Ectodermal cell (in vitro differentiated cells): ENCODE data around the gene ACTN4.

Experiments used
- H3K27ac ChIP-seq: 2 replicates; pipeline ENCODE4 v1.7.0; 2013; ENCODE audit warnings: mild to moderate bottlenecking, low read depth, low read length; ENCODE audit not compliant: insufficient read depth, poor library complexity, severe bottlenecking
- H3K27me3 ChIP-seq: 2 replicates; pipeline ENCODE4 v1.7.0; 2013; ENCODE audit warnings: mild to moderate bottlenecking, low read length; ENCODE audit not compliant: insufficient read depth, control insufficient read depth, poor library complexity, severe bottlenecking
- H3K36me3 ChIP-seq: one replicate; pipeline ENCODE4 v1.7.0; 2013; ENCODE audit warnings: low read length; ENCODE audit not compliant: control insufficient read depth, insufficient read depth
- H3K4me1 ChIP-seq: one replicate; pipeline ENCODE4 v1.7.0; 2013; ENCODE audit warnings: low read length; ENCODE audit not compliant: control insufficient read depth, insufficient read depth
- H3K4me3 ChIP-seq: 2 replicates; pipeline ENCODE4 v1.7.0; 2013; ENCODE audit warnings: low read depth, low read length, control low read depth; ENCODE audit not compliant: insufficient read depth
- H3K9me3 ChIP-seq: 2 replicates; pipeline ENCODE4 v1.7.0; 2013; ENCODE audit warnings: mild to moderate bottlenecking, low read length, moderate library complexity; ENCODE audit not compliant: control insufficient read depth
- WGBS, 2 experiments: methylation state at CpG; one replicate each; pipeline ENCODE4 v1.1.7; 2013; ENCODE audit warnings: missing lambda C conversion rate in 2 of 2; 5-methylcytosine and 5-hydroxymethylcytosine counted together

The ACTN4 gene

GRCh38 chr19:38678217-38678890 lies 30.9 kb downstream of the ACTN4 start:
- Histone ChIP-seq H3K27ac (no peak overlapping the region), H3K27me3 (no peaks in the 10 kb centered on the region), H3K36me3 (no peaks in the 10 kb centered on the region), H3K4me3 (no peak overlapping the region), H3K9me3 (no peaks in the 10 kb centered on the region), H3K4me1 (peaks cover 12% of the 10 kb centered on the region)
- WGBS, 2 experiments, result 92 to 93% methylated on average over 15 of the region's 15 CpGs

DNA sequence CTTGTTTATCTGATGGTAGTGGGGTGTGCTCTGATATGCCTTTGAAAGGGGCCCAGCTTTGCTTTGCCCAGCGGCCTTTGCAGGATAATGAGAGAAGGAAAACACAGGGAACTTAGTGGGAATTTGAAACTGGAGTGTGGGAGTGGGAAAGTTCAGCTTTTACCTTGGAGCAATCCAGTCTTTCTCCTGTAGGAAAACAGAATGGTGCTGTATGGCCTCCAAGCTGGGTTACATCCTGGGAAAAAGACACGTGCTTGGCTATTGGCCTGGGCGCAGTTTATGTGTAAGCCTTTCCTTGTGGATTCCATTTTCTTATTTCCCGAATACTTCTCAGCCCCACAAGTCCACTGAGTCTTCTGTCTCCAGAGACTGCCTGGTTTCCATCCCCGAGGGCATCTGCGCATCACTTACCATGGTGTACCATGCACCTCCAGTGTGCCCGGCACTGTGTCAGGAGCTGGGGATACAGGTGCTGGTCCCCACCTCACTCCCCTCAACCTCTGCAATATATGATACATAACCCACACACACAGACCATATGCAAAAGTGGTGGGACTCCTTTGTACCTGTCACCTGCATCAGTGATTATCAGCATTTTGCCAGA lies 31.5 kb downstream of the ACTN4 start:
- 91 to 93% methylated on average over 7 of the region's 7 CpGs for WGBS, 2 experiments
- H3K4me1 ChIP-seq, result peaks cover 18% of the 10 kb centered on the region
- no peaks in the 10 kb centered on the region for H3K36me3 ChIP-seq
- no peaks in the 10 kb centered on the region for H3K9me3 ChIP-seq
- no peak overlapping the region for H3K4me3 ChIP-seq
- no peaks in the 10 kb centered on the region for H3K27me3 ChIP-seq
- H3K27ac ChIP-seq, result no peak overlapping the region

DNA sequence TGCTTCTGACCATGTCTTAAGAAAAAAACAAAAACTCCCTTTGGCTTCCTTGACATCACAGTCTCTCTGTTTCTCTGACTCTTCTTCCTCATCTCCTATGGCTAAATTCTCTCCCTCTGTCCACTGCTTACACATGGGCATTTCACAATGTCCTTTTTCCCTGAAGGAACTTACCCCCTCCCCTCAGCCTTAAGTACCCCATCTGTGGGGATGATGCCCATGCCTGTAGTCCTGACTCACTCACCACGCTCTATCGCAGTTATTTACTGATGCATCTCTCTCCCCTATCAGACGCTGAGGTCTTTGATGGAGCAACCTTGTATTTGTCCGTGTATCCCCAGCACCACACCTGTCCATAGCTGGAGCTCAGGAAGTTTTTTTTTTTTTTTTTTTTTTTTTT lies 32.4 kb downstream of the ACTN4 start:
- Histone ChIP-seq H3K27ac (no peak overlapping the region), H3K36me3 (no peaks in the 10 kb centered on the region), H3K9me3 (no peaks in the 10 kb centered on the region), H3K4me3 (no peak overlapping the region), H3K27me3 (no peaks in the 10 kb centered on the region), H3K4me1 (peaks cover 27% of the 10 kb centered on the region)
- 93 to 96% methylated on average over 4 of the region's 4 CpGs for WGBS, 2 experiments

DNA sequence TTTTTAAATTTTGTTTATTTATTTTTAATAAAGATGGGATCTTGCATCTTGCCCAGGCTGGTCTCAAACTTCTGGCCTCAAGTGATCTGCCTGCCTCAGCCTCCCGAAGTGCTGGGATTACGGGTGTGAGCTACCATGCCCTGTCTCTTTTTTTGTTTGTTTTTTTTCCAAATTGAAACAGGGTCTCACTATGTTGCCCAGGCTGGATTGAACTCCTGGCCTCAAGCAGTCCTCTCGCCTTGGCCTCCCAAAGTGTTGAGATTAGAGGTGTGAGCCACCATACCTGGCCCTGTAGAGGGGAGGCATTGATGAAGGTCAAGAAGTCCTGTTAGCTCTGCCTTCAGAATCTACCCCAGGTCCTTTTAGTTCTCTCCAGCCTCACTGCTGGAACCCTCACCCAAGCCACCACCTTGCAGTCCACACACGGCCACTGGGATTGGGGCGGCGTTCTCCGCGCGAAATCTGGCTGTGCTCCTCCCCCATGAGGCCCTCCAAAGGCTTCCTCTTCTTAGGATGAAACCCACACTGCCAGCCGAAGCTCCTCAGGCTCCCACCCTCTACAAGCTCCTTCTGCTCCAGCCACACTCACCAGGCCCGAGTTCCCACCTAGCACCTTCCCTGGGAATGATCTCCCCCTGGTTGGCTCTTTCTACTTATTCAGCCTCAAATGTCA lies 34.9 kb downstream of the ACTN4 start:
- Histone ChIP-seq H3K36me3 (no peaks in the 10 kb centered on the region), H3K27me3 (no peaks in the 10 kb centered on the region), H3K4me1 (peaks cover 35% of the 10 kb centered on the region), H3K4me3 (no peak overlapping the region), H3K27ac (no peak overlapping the region), H3K9me3 (no peaks in the 10 kb centered on the region)
- 93% methylated on average over 11 of the region's 11 CpGs for WGBS, 2 experiments

DNA sequence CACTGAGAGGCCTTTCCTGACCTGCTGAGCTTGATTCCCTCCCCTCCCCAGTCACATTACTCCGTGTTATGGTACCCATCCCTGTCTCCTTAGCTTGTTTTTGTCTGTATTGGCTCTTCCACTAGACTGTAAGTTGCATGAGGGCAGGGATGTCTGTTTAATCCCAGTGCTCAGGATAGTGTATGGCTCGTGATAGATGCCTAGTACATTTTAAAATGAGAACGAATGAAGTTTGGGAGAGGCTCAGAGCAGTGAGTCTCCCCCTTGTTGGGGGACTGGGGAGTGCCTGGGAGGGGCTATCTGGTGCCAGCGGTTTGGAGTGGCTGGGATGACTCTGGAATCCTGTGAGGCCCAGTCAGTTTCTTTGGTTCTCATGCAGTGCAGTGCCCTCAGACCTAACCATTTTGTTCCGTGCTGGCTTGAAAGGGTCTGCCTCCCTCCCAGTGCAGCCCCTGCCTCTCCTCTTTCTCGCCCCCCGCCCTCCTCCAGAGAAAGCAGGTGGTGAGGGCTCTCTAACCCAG lies 35.5 kb downstream of the ACTN4 start:
- peak overlapping the region; percentile 61 for H3K27ac ChIP-seq
- H3K36me3 ChIP-seq, result no peaks in the 10 kb centered on the region
- H3K27me3 ChIP-seq, result no peaks in the 10 kb centered on the region
- H3K9me3 ChIP-seq, result no peaks in the 10 kb centered on the region
- WGBS, 2 experiments, result 60 to 66% methylated on average over 7 of the region's 7 CpGs
- peaks cover 35% of the 10 kb centered on the region for H3K4me1 ChIP-seq
- H3K4me3 ChIP-seq, result no peak overlapping the region

- 45 to 54% methylated on average over 10 of the region's 10 CpGs for WGBS, 2 experiments
- Histone ChIP-seq H3K27me3 (no peaks in the 10 kb centered on the region), H3K36me3 (no peaks in the 10 kb centered on the region), H3K27ac (peak overlapping the region; percentile 61), H3K4me3 (no peak overlapping the region), H3K4me1 (peaks cover 35% of the 10 kb centered on the region), H3K9me3 (no peaks in the 10 kb centered on the region)
Observed at GRCh38 chr19:38683393-38684077, 36.1 kb downstream of the ACTN4 start.

GRCh38 chr19:38684078-38684861 lies 36.8 kb downstream of the ACTN4 start:
- 65 to 70% methylated on average over 7 of the region's 7 CpGs for WGBS, 2 experiments
- Histone ChIP-seq H3K27ac (peak overlapping the region; percentile 52), H3K4me3 (no peak overlapping the region)

GRCh38 chr19:38684862-38685665 lies 37.6 kb downstream of the ACTN4 start:
- WGBS, 2 experiments, result 79 to 84% methylated on average over 15 of the region's 15 CpGs
- Histone ChIP-seq H3K27ac (no peak overlapping the region), H3K4me1 (peaks cover 35% of the 10 kb centered on the region)

More at GRCh38 chr19:38684078-38684861, 36.8 kb downstream of the ACTN4 start:
- no peaks in the 10 kb centered on the region for H3K27me3 ChIP-seq
- peaks cover 35% of the 10 kb centered on the region for H3K4me1 ChIP-seq
- no peaks in the 10 kb centered on the region for H3K36me3 ChIP-seq
- H3K9me3 ChIP-seq, result no peaks in the 10 kb centered on the region

More at GRCh38 chr19:38684862-38685665, 37.6 kb downstream of the ACTN4 start:
- no peak overlapping the region for H3K4me3 ChIP-seq
- no peaks in the 10 kb centered on the region for H3K36me3 ChIP-seq
- no peaks in the 10 kb centered on the region for H3K9me3 ChIP-seq
- H3K27me3 ChIP-seq, result no peaks in the 10 kb centered on the region
